Stimulated activated naive B cell treated with anti-CD40 and anti-IgM and Interleukin-4, amounts not matched to agents 10 μg/mL and 1 μg/mL and 100 μg/mL, for 72 hours (primary cell): ENCODE results near the gene ZNF215.

ENCODE experiments used
- ATAC-seq, 2 donors: fragments of 150-1000 bp; cut with Tn5 transposase; replicated peaks; 2 replicates each; pipeline ENCODE4 v1.10.0; 2021; ENCODE audit warnings: moderate library complexity in 1 of 2
- DNase-seq: peaks from one replicate; pipeline ENCODE4 v3.0.0; 2021
- H3K27ac Mint-ChIP-seq: one replicate; pipeline ENCODE4 v1.8.0; 2022; ENCODE audit warnings: mild to moderate bottlenecking, mixed read lengths
- H3K27me3 Mint-ChIP-seq, 2 donors: one replicate each; pipeline ENCODE4 v1.8.0; 2022; ENCODE audit warnings: mixed read lengths in 2 of 2
- H3K36me3 Mint-ChIP-seq, 2 donors: one replicate each; pipeline ENCODE4 v1.8.0; 2022; ENCODE audit warnings: mixed read lengths in 2 of 2, mild to moderate bottlenecking in 1 of 2
- H3K4me1 Mint-ChIP-seq, 2 donors: one replicate each; pipeline ENCODE4 v1.8.0; 2022; ENCODE audit warnings: mixed read lengths in 2 of 2, mild to moderate bottlenecking in 1 of 2
- H3K4me3 Mint-ChIP-seq, 2 donors: one replicate each; pipeline ENCODE4 v1.8.0; 2022; ENCODE audit warnings: mild to moderate bottlenecking in 2 of 2, mixed read lengths in 2 of 2, moderate library complexity in 1 of 2
- H3K9me3 Mint-ChIP-seq, 2 donors: one replicate each; pipeline ENCODE4 v1.8.0; 2022; ENCODE audit warnings: mixed read lengths in 2 of 2, mild to moderate bottlenecking in 1 of 2

Gene ZNF215

GRCh38 chr11:6986487-6986886 lies 60.3 kb downstream of the ZNF215 start:
- Mint-ChIP-seq H3K9me3 (peaks cover 3 to 6% of the 10 kb centered on the region in 2 donors), H3K27ac (no peak overlapping the region), H3K4me1 (no peaks in the 10 kb centered on the region), H3K4me3 (no peak overlapping the region), H3K27me3 (peaks cover 13 to 14% of the 10 kb centered on the region in 2 donors), H3K36me3 (no peaks in the 10 kb centered on the region)
- DNase-seq: no peak
- no peak for ATAC-seq

DNA sequence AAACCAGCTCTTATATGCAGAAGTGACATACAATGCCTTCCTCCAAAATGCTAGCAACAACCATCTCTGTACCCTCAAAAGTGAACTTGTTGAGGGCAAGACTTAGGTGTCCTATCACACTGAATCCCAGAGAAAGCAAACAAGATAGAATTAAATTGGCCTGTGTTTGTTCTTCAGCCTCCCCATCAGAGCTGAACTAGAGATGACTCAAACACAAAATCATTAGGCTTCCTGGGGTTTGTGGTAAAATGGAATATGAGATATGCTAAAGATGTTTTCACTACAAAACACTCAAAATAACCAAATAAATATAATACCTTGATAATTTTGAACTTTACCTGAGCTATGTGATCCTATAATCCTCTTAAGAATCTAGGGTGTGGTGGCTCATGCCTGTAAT lies 62.3 kb downstream of the ZNF215 start:
- Mint-ChIP-seq H3K27ac (no peak overlapping the region), H3K27me3 (peaks cover 13 to 14% of the 10 kb centered on the region in 2 donors), H3K4me3 (no peak overlapping the region), H3K9me3 (peaks cover 3 to 6% of the 10 kb centered on the region in 2 donors), H3K36me3 (no peaks in the 10 kb centered on the region), H3K4me1 (no peaks in the 10 kb centered on the region)
- no peak for ATAC-seq
- no peak for DNase-seq

GRCh38 chr11:6991227-6991626 lies 65.0 kb downstream of the ZNF215 start:
- ATAC-seq (no peak), DNase-seq (no peak)
- Mint-ChIP-seq H3K9me3 (peaks cover 3 to 4% of the 10 kb centered on the region in 2 donors), H3K36me3 (no peaks in the 10 kb centered on the region), H3K27me3 (peaks cover 4 to 11% of the 10 kb centered on the region in 2 donors), H3K4me1 (no peaks in the 10 kb centered on the region), H3K27ac (no peak overlapping the region), H3K4me3 (no peak overlapping the region)

DNA sequence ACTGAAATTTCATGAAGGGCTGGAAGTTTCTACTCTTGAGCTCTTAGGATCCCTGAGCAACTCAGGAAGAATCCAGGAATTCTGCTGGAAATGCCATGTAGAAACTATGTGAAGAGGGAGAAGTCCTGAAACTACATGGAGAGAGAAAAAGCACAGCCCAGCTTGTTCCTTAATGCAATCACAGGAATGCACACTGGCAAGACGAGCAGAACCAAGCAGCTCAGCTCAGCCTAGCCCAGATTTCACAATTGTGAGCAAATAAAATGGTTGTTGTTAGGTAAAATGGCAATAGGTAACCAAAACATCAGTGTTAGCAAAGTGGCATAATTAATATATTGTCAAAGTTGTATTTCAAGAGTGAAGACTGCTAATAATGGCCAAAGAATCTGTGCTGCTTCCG lies 65.8 kb downstream of the ZNF215 start:
- H3K4me1 Mint-ChIP-seq: no peaks in the 10 kb centered on the region
- no peaks in the 10 kb centered on the region for H3K36me3 Mint-ChIP-seq
- no peaks in the 10 kb centered on the region for H3K9me3 Mint-ChIP-seq
- no peak for DNase-seq
- ATAC-seq: no peak
- H3K4me3 Mint-ChIP-seq: no peak overlapping the region
- peaks cover 0 to 7% of the 10 kb centered on the region in 2 donors for H3K27me3 Mint-ChIP-seq
- H3K27ac Mint-ChIP-seq: no peak overlapping the region

DNA sequence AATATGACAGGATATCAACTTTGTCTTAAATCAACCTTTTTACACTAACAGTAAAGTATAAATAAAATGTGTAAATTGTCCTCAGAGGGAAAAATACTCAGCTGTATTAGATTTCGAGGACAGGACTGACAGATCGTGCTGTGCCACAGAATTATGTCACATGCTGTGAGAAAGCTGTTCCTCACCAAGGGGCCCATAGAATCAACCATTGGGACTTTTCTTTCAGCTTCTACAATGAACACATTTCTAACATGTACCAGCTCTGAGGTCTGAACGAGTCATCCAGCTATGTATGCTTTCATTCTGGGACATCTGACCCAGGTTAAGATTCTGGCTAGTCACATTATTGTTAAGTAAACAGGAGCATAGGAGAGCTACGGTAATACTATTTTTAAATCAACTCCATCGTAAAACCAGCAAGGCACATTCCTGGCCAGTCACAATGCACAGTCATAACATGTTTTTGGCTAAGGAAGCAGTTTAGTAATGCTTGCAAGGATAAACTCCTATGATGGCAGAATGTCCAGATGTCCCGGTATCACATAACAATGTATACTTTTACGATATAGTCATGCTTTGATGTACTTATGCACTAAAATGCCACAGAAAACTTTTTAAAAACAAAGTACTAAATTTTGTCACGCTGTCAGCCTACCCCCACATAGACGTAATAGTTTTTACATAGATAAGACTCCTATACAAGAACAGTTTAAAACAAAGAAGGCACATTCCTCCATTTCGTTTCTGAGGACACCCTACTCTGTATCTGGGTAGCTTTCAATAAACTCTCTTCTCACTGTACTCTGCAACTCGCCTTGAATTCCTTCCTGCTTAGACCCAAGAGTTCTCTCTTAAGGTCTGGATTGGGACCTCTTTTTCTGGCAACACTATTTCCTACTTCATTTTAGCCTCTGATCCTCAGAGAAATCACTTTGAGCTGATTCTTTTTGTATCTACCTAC lies 66.5 kb downstream of the ZNF215 start:
- Mint-ChIP-seq H3K27me3 (peaks cover 0 to 7% of the 10 kb centered on the region in 2 donors), H3K9me3 (no peaks in the 10 kb centered on the region), H3K4me1 (no peaks in the 10 kb centered on the region), H3K4me3 (no peak overlapping the region), H3K27ac (no peak overlapping the region), H3K36me3 (no peaks in the 10 kb centered on the region)
- ATAC-seq (no peak), DNase-seq (no peak)

DNA sequence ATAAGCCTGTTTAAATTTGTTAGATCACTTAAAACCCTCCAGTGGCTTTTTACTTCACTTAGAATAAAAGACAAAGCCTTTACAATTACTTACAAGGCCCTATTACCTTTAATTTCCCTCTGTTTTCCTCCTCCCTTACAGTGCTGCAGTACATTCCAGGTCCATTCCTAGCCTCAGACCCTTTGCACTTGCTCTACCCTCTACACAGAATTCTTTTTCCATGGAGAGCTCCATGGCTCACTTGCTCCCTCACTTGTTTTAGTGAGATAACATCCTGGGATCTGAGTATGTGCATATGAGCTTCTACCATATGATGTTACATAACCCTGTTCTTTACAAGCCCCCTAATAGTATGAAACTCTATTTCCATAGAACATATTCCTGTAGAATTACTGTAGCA lies 69.5 kb downstream of the ZNF215 start:
- DNase-seq (no peak), ATAC-seq (no peak)
- no peaks in the 10 kb centered on the region for H3K9me3 Mint-ChIP-seq
- H3K4me3 Mint-ChIP-seq: no peak overlapping the region
- H3K4me1 Mint-ChIP-seq: no peaks in the 10 kb centered on the region
- peaks cover 0 to 23% of the 10 kb centered on the region in 2 donors for H3K27me3 Mint-ChIP-seq
- H3K27ac Mint-ChIP-seq: no peak overlapping the region
- H3K36me3 Mint-ChIP-seq: no peaks in the 10 kb centered on the region

DNA sequence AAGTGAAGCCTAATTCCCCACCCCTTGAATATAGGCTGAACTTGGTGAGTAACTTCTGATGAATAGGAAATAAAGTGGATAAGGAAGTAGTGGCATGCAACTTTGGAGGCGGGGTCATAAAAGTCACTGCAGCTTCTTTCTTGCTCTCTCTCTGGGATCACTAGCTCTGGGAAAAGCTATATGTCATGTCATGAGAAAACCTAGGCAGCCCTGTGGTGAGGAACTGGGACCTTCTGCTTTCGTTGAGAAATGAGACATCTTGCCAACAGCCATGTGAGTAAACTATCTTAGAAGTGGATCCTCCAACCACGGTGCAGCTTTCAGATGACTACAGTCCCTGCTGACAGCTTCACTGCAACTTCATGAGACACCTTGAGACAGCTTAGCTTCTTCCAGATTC lies 78.3 kb downstream of the ZNF215 start:
- H3K9me3 Mint-ChIP-seq: no peaks in the 10 kb centered on the region
- peaks cover 14 to 16% of the 10 kb centered on the region in 2 donors for H3K27me3 Mint-ChIP-seq
- no peaks in the 10 kb centered on the region for H3K4me1 Mint-ChIP-seq
- ATAC-seq (no peak), DNase-seq (no peak)
- no peaks in the 10 kb centered on the region for H3K36me3 Mint-ChIP-seq
- H3K27ac Mint-ChIP-seq: no peak overlapping the region
- no peak overlapping the region for H3K4me3 Mint-ChIP-seq
